Type B pancreatic cell (in vitro differentiated cells): ENCODE results near the gene KIRREL3. TPM values are rescaled to one million over a fixed set of nuclear protein-coding genes. Genes with fewer than 3 reads are reported as not detected.

Source experiments
- DNase-seq: peaks from one replicate; pipeline ENCODE4 v3.0.0; 2021; ENCODE audit warnings: mixed read lengths; ENCODE audit not compliant: unreplicated experiment; ENCODE audit errors: extremely low spot score
- H3K27ac Mint-ChIP-seq: 2 replicates; pipeline ENCODE4 v1.8.0; 2021; ENCODE audit warnings: mild to moderate bottlenecking, mixed read lengths
- H3K27me3 Mint-ChIP-seq: 2 replicates; pipeline ENCODE4 v1.8.0; 2021; ENCODE audit warnings: mixed read lengths
- H3K36me3 Mint-ChIP-seq: 2 replicates; pipeline ENCODE4 v1.8.0; 2021; ENCODE audit warnings: mixed read lengths
- H3K4me1 Mint-ChIP-seq: one replicate; pipeline ENCODE4 v1.8.0; 2021; ENCODE audit warnings: mixed read lengths; ENCODE audit not compliant: unreplicated experiment
- H3K4me3 Mint-ChIP-seq: 2 replicates; pipeline ENCODE4 v1.8.0; 2021; ENCODE audit warnings: mild to moderate bottlenecking, mixed read lengths
- H3K9me3 Mint-ChIP-seq: 2 replicates; pipeline ENCODE4 v1.8.0; 2021; ENCODE audit warnings: mixed read lengths
- total RNA-seq: library from RNA; stranded (reverse); gene quantifications from 2 replicates; pipeline ENCODE4 v1.2.1, GENCODE V29; 2021; ENCODE audit warnings: low replicate concordance
- TF ChIP-seq, protein P1 (sequence below): fragments of 200-600 bp; sonication (generic); conservative IDR thresholded peaks from 2 replicates; pipeline ENCODE4 v1.5.0; 2021; ENCODE audit warnings: antibody characterized with exemption, mild to moderate bottlenecking

KIRREL3 gene
- total RNA-seq, 1 donor from 2014 or later: 4.1 TPM

DNA sequence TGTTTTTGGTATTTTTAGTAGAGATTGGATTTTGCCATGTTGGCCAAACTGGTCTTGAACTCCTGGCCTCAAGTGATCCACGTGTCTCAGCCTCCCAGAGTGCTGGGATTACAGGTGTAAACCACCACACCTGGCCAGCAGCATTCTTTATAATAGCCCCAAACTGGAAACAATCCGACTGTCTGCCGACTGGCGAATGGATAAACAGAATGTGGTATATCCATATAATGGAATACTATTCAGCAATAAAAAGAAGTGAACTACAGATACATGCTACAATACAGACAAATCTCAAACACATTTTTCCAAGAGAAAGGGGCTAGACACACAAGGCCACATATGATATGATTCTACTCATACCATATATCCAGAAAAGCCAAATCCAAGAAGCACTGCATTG, 493.8 kb downstream of the KIRREL3 start:
- DNase-seq: no peak
- peaks cover 6% of the 10 kb centered on the region for H3K9me3 Mint-ChIP-seq
- H3K27me3 Mint-ChIP-seq: peaks cover 56% of the 10 kb centered on the region
- no peaks in the 10 kb centered on the region for H3K36me3 Mint-ChIP-seq
- H3K4me3 Mint-ChIP-seq: no peak overlapping the region
- no peaks in the 10 kb centered on the region for H3K4me1 Mint-ChIP-seq
- H3K27ac Mint-ChIP-seq: no peak overlapping the region
- TF ChIP-seq, protein P1, sequence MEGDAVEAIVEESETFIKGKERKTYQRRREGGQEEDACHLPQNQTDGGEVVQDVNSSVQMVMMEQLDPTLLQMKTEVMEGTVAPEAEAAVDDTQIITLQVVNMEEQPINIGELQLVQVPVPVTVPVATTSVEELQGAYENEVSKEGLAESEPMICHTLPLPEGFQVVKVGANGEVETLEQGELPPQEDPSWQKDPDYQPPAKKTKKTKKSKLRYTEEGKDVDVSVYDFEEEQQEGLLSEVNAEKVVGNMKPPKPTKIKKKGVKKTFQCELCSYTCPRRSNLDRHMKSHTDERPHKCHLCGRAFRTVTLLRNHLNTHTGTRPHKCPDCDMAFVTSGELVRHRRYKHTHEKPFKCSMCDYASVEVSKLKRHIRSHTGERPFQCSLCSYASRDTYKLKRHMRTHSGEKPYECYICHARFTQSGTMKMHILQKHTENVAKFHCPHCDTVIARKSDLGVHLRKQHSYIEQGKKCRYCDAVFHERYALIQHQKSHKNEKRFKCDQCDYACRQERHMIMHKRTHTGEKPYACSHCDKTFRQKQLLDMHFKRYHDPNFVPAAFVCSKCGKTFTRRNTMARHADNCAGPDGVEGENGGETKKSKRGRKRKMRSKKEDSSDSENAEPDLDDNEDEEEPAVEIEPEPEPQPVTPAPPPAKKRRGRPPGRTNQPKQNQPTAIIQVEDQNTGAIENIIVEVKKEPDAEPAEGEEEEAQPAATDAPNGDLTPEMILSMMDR: no peak

DNA sequence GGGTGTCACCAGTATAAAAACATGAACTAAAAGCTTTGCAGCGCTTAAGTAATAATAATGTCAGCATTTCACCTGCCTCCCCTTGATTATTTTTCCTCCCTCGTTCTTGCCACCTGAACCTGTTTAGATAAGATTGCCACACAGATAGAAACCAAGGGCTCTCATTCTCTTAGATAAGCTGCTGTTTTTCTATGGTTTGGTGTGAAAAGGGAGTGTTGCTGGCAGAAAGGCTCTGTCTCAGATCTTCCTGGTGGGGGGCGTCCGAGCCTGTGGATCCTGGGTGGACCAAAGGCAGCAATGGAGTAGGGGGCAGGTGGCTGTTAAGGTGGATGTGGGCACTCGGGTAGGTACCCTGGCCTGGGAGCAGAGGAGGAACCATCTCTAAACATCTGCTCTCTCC, 497.6 kb downstream of the KIRREL3 start:
- Mint-ChIP-seq H3K9me3 (peaks cover 6% of the 10 kb centered on the region), H3K4me3 (no peak overlapping the region), H3K4me1 (no peaks in the 10 kb centered on the region), H3K27me3 (peaks cover 51% of the 10 kb centered on the region), H3K36me3 (no peaks in the 10 kb centered on the region), H3K27ac (no peak overlapping the region)
- DNase-seq: no peak
- TF ChIP-seq, protein P1: no peak

DNA sequence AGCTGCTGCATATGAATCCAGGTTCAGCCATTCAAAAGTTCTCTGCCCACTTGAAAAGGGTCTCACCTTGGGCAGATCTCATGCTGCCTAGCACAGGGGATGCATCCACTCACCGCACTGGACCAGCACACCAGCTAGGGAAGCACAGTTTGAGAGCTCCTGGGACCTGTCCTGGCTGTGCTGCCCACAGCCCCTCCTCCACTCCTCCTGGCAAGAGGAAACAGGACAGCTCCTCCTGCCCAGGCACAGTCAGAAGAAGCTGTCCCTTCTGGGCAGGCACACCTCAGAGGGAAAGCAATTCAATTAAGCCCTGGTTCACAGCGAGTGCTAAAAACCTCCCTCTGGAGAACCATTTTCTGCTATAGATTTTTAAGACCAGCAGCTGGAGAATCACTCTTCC, 498.4 kb downstream of the KIRREL3 start:
- no peak overlapping the region for H3K27ac Mint-ChIP-seq
- no peak for DNase-seq
- H3K9me3 Mint-ChIP-seq: peaks cover 6% of the 10 kb centered on the region
- H3K27me3 Mint-ChIP-seq: peaks cover 44% of the 10 kb centered on the region
- H3K36me3 Mint-ChIP-seq: no peaks in the 10 kb centered on the region
- TF ChIP-seq, protein P1: no peak
- H3K4me1 Mint-ChIP-seq: no peaks in the 10 kb centered on the region
- no peak overlapping the region for H3K4me3 Mint-ChIP-seq

DNA sequence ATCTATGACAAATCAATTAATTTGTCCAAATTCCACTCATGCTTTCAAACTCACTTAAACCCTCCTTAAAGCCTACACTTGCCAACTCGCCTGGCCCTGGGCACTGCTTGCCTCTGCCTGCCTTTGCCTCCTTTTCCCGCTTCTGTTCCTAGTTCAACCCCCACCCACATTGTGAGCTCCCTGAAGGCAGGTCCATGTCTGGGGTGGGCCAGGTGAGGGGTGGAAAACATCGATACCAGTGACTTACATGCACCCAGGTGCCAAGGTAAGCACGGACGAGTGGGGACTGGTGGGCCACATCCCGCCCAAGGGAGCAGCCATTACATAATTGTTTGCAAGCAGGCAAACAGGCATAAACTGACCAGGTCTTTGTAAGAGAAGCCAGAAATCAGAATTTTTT, 498.9 kb downstream of the KIRREL3 start:
- peaks cover 41% of the 10 kb centered on the region for H3K27me3 Mint-ChIP-seq
- H3K9me3 Mint-ChIP-seq: peaks cover 6% of the 10 kb centered on the region
- H3K4me1 Mint-ChIP-seq: peaks cover 5% of the 10 kb centered on the region
- H3K4me3 Mint-ChIP-seq: no peak overlapping the region
- TF ChIP-seq, protein P1: no peak
- no peak for DNase-seq
- H3K36me3 Mint-ChIP-seq: no peaks in the 10 kb centered on the region
- H3K27ac Mint-ChIP-seq: no peak overlapping the region

DNA sequence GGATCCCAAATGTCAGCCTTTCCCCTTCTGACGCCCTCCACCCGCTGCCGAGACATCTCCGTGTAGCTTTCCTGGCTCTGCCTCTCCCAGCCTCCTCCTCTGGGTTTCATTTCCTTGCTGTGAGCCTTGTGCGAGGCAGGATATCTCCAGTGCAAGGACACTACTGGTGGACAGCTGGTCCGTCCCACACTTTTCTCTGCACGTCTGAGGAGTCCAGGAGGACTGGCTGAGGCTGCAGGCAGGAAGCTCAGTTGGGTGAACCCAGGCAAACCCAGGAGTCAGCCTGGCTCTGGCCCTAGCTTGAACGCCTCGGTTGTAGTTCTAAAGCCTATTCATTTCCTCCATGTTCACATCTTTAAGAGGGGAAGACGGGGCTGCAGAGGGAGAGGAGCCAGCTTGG, 499.6 kb downstream of the KIRREL3 start:
- no peak overlapping the region for H3K4me3 Mint-ChIP-seq
- TF ChIP-seq, protein P1: no peak
- H3K36me3 Mint-ChIP-seq: no peaks in the 10 kb centered on the region
- H3K9me3 Mint-ChIP-seq: peaks cover 6% of the 10 kb centered on the region
- no peak for DNase-seq
- peaks cover 41% of the 10 kb centered on the region for H3K27me3 Mint-ChIP-seq
- H3K4me1 Mint-ChIP-seq: peaks cover 6% of the 10 kb centered on the region
- no peak overlapping the region for H3K27ac Mint-ChIP-seq
